HG02885 (cell line): ENCODE data around the gene IST1.
"Not testable (repeated sequence)": the region's sequence is repeated elsewhere in the genome, so short reads cannot be mapped to it uniquely, and the experiment has no call there.

Experiments used
- ATAC-seq: cut with Tn5 transposase; IDR thresholded peaks from one replicate; pipeline ENCODE4 v1.9.1; 2021; ENCODE audit warnings: mild to moderate bottlenecking; ENCODE audit not compliant: unreplicated experiment, poor library complexity

The IST1 gene

DNA sequence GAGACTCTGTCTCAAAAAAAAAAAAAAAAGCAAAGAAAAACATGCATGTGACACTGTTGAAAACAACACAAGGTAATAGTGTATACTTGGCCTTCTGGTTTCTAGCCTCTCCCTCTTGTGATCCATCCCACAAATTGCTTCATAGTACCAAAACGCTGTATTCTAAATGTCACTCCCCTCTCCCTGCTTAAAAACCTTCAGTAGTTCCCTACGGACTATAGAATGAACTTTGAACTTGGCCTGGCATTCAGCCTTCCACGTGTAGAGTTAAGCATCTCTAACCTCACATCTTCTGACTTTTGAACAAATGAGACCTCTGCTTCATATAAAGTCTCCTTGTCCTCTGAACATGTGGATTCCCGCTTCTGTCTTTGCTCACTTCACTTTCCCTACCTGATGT, 16.4 kb upstream of the IST1 start:
- no peak for ATAC-seq

DNA sequence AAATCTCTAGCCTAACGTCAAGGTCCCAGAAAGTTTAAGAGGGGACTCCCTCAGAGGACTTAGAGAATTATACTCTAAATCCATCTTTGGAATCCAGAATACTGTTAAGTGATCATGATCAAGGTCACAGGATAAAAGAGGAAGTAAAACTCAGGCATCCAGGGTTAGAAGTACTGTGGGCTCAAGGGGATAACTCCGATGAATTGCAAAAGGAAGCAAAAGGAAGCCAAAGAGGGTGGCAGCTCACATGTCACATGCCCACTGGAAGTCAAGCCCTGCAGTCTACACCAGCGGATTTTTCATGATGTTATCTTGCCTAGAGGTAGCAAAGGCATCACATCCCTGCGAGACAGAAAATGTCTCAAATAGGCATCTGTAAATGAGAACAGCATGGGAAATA, 15.2 kb upstream of the IST1 start:
- no peak for ATAC-seq

DNA sequence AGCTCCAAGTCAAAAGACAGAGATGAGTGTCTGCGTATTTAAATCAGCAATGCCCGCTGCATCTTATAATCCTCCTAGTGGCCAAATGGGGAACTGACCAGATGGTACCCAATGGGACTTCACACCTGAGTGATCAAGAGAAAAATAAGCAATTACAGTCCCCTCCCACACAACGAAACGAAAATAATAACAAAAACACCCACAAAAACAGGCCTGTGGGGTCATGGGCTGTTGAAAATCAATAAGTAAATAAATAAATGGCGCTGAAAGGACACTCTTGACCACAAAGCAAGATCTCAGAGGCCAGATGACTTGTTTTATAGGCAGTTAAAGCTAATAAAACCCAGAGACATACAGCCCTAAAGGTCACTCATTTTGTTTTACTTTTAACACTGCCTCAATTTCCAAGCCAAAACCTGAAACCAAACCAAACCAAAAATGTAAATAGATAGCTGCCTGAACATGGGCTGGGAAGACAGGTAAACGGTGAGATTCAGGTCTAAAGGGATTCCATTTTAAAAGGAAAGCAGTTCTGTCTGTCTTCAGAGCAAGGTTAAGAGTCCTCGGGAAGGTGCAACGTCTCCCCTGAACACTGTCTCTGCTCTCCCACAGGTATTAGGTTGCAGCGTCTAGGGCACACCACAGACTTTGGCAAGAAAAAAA, 12.7 kb upstream of the IST1 start:
- peak; percentile 45 for ATAC-seq

DNA sequence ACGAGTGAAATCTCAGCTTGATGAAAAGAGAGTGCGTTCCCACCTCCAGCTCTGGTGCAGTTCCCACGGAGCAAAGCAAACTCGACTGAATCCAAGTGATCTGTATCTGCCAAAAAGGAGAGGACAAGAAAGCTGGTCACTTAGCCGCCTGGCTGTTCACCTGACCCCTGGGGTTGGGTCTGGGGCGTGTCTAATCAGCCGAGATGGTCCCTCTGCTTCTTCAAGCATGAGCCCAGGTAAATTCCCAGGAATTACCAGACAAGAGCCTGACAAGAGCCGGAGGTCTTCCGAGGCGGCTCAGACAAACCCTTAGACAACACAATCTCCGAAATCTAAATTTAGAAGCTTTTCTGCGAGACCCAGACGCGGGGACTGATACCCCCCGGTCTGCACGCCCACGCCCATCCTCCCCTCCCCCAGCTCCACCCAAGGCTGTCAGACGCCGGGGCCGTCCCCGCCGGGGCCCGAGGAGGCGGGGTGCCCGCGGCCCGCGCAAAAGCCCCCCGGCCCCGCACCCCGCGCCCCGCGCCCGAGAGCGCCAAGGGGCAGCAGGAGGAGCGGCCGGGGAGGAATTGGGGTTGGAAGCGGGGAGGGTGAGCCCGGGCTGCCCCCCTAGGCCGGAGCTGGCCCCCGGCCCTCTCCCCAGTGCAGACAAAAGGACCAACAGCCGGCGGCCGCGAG, 12.0 kb upstream of the IST1 start:
- peak; percentile 45 for ATAC-seq

DNA sequence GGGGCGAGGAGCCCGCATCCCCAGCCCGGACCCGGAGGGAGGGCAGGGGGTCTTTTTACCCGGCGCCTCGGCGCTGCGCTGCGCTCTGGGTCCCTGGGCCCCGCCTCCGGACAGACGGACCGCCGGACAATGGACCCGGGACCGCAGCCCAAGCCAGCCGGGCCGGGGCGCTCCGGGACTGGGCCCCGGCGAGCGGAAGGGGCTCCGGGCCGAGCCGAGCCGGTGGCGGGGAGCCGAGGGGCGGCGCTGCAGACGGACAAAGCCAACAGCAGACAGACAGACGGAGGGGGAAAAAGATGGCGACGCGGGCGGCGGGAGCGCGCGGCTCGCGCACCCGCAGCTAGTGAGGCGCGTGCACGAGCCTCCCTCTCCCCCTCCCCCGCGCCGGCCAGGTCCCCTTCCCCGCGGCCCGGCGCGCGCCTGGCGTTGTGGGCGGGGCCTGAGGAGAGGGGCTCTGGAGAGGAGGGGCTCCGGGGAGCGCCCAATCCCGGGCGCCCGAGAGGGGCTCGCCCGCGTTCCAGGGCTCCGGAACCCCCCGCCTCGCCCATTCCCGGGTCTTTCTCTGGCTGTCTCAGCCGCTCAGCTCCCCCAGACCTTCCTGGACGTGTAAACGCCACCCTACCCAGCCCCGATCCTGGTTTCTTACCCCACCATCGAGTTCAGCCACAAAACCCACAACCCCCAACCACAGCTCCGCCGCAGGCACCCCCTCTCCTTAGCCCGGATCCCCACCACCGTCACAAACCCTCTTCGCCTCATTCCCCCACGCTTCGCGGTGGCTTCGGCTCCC, 11.3 kb upstream of the IST1 start, which contains the start of gene ZNF821:
ZNF821 (minus strand) TSS at position 334 of the 790 bp plus-strand sequence. CDS start 4,236 bp downstream, outside the sequence.
- ATAC-seq: peak; percentile 70

DNA sequence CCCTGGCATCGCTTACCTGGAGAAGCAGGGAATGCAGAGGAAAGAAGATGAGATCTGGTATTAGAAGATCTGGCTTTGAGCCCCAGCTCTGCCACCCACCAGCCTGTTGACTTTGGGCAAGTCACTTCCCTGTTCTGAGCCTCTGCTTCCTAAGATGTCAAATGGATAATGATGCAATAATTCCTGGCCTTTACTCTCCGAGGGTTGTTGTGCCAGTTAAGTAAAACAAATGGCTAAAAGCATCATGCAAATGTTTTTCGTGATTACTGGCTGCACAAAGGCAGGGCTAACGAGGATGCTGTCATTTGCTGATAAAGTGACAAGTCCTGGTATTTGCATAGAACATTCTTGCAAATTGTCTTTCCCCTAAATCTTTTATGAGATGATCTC, 10.1 kb upstream of the IST1 start:
- no peak for ATAC-seq

DNA sequence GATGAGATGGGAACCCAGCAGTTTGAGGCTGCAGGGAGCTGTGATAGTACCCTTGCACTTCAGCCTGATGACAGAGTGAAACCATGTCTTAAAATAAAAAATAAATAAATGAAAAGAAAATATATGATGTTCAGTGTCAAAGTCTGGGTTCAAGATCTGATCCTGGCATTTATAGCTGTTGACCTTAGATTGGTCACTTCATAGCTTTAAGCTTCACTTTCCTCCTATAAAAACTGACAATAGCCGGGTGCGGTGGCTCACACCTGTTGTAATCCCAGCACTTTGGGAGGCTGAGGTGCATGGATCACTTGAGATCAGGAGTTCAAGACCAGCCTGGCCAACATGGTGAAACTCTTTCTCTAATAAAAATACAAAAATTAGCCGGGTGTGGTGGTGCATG, 6.2 kb upstream of the IST1 start:
- ATAC-seq: no peak

DNA sequence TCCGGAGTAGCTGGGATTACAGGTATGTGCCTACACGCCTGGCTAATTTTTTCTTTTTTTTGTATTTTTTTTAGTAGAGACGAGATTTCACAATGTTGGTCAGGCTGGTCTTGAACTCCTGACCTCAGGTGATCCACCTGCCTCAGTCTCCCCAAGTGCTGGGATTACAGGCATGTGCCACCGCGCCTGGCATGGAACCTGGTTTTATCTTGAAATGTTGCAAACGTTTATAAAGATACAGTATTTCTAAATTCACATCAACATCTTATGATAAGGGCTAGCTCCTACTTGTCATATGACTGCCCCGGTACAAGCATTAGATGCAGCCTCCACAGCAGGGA, 1.5 kb upstream of the IST1 start:
- no peak for ATAC-seq

DNA sequence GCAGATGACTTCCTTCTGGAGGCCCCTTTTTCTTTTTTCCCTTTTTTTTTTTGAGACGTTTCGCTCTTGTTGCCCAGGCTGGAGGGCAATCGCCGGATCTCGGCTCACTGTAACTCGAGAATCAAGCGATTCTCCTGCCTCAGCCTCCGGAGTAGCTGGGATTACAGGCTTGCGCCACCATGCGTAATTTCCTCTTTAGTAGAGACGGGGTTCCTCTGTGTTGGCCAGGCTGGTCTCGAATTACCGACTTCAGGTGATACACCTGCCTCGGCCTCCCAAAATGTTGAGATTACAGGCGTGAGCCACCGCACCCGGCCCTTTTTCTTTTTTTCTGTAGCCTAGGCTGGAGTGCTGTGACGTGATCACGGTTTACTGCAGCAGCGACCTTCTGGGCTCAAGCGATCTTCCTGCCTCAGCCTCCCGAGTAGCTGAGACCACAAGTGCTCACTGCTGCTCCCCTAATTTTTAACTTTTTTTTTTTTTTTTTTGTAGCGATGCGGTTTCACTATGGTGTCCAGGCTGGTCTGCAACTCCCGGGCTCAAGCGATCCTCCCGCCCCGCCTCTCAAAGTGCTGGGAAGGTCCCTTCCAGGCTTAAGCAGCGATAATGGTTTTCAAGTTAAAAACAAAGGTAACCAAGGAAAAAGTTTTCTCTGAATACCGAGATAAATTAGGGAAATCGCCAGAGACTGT, 956 bp upstream of the IST1 start:
- peak; percentile 25 for ATAC-seq

DNA sequence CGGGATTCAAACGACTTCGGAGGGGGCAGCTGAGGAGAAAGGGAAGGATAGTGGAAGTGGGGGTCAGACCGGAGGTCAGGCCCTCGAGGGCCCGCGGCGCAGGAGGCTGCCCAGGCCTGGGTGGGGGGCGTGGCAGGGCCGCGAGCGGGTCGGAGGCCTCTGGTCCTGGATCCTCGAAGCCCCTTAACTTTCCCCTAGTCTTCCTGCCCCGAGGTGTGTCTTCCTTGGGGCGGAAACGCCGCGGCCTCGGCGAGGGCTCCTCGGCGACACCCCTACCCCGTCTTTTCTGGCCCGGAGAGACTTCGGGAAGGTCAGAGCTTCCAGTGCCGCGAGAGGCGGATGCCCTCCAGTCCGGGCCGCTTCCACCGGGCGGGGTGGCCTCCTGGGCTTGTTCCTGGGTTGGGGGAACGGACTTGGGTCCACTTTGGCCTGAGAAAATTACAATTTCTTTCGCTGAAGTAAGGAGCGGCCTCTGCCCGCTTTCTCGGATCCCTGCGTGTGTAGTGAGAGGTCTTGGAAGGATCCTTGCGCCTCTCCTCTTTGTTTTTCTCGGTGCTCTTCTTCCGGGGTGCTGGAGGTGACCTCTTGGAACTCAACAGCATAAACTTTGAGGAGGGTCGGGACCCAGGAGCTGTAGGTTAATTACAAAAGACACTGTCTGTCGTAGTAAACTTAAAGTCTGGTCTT, 491 bp downstream of the IST1 start:
- peak; percentile 34 for ATAC-seq

DNA sequence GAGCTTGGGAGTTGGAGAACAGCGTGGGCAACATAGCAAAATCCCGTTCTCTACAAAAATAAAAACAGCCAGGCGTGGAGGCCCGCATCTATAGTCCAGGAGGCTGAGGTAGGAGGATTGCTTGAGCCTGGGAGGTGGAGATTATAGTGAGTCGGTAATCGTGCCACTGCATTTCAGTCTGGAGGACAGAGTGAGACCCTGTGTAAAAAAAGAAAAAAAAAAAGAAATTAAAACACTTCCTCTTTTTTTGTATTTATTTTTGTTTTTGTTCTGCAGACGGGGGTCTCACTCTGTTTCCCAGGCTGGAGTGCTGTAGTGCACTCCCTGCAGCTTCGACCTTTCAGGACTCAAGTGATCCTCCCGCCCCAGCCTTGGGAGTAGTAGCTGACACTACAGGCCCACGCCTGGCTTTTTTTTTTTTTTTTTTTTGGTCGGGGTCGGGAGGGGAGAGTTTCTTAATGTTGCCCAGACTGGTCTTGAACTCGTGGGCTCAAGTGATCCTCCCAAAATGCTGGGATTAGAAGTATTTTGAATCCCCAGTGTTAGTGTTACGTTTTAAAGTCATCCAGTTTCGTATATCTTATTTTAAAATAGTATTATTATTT, 1.5 kb downstream of the IST1 start:
- no peak for ATAC-seq

DNA sequence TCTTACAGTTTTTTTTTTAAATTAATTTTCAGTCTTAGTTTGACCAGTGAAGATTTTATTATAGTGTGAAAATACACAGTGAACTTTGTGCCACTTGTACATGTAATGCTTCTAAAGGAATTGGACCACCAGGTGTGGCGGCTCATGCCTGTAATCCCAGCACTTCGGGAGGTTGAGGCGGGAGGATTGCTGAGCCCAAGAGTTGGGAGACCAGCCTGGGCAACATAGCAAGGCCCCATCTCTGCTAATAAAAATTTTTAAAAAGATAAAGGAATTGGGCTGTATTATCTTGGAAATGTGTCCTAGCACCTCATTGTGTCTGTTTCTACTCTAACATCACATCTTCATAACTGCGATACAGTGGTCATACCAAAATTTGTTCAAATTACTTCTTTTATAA, 3.8 kb downstream of the IST1 start:
- ATAC-seq: no peak

DNA sequence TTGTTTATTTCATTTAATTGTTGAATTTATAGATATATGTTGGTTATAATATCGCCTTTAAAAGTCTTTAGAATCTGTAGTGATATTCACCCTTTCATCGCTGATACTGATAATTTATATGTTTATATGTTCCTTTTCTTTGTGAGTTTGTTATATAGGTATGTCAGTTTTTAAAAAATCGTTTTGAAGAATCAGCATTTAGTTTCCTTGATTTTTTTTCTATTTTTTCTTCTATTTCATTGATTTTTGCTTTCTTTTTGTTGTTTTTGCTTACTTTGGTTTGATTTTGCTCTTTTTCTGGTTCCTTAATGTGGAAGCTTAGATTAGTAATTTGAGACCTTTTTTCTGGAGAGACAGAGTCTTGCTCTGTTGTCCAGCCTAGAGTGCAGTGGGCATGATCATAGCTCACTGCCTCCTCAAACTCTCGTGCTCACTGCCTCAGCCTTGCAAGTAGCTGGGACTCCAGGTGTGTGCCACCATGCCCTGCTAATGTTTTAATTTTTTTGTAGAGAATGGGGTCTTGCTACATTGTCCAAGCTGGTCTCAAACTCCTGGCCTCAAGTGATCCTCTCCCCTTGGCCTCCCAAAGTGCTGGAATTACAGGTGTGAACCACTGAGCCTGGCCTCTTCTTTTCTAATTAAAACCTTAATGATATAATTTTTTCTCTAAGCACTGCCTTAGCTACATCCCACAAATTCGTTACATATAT, 7.5 kb downstream of the IST1 start:
- no peak for ATAC-seq

DNA sequence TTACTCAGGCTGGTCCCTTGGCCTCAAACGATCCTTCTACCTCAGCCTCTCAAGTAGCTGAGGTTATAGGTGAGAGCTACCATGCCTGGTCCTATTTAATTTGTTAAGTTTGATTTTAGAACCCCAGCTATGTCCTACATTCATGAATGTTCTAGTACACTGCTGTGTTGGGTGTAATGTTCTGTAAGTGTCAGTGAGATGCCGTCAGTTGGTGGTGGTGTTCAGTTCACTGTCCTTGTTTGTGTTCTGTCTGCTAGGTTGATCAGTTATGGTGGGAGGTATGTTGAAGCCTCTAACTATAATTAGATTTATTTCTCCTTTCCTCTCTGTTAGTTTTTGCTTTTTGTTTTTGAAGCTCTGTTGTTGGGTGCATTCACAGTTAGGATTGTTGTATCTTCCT, 8.3 kb downstream of the IST1 start:
- no peak for ATAC-seq

DNA sequence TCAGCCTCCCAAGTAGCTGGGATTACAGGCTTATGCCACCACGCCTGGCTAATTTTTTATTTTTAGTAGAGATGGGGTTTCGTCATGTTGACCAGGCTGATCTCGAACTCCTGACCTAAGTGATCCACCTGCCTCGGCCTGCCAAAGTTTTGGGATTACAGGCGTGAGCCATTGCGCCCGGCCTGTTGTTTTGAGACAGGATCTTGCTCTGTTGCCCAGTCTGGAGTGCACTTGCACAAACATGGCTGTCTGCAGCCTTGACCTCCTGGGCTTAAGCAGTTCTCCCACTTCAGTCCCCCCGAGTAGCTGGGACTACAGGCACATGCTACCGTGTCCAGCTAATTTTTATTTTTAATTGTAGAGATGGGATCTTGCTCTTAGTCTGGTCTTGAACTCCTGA, 8.9 kb downstream of the IST1 start:
- ATAC-seq: no peak

DNA sequence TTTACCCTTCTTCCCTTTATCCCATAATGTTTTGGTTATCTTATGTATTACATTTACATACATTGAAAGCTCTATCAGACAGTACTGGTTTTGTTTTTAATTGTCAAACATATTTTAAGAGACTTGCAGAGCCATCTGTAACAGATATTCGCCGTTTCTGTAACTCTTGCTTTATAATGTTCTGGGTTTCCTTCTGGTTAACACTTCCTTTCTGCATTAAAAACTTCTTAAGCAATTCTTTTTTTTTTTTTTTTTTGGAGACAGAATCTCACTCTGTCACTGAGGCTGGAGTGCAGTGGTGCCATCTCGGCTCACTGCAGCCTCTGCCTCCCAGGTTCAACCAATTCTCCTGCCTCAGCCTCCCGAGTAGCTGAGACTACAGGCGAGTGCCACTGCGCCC, 10.4 kb downstream of the IST1 start:
- not testable (repeated sequence) for ATAC-seq

DNA sequence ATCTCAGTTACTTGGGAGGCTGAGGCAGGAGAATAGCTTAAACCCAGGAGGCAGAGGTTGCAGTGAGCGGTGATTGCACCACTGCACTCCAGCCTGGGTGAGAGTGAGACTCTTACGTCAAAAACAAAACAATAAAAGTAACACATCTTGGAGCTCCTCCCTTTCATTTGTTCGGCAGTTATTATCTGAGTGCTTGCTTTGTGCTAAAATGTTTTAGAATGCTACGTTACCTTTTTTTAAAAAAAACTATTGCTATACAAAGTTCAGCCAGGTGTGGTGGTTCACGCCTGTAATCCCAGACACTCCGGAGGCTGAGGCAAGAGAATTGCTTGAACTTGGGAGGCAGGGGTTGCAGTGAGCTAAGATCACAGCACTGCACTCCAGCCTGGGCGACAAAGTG, 15.8 kb downstream of the IST1 start:
- ATAC-seq: no peak

DNA sequence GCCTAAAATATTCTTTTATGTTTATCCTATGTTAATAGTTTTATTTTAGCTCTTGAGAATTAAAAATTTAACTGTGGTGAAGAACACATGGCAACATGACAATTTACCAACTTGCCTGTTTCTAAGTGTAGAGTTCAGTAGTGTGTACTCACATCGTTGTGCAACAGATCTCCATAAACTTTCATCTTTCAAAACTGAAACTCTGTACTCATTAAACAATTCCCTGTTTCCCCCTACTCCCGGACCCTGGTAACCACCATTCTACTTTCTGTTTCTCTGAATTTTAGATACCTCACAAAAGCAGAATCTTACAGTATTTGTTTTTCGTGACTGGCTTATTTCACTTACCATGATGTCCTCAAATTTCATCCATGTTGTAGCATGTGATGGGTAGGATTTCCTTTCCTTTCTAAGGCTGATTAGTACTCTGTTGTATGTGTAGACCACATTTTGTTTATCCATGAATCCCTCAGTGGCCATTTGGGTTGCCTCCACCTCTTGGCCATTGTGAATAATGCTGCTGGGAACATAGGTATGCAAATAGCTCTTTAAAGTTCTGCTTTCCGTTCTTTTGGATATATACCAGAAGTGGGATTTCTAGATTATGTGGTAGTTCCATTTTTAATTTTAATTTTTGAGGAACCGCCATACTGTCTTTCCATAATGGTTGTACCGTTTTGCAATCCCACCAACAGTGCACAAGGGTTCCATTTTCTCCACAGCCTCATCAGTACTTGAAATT, 17.4 kb downstream of the IST1 start:
- ATAC-seq: no peak

DNA sequence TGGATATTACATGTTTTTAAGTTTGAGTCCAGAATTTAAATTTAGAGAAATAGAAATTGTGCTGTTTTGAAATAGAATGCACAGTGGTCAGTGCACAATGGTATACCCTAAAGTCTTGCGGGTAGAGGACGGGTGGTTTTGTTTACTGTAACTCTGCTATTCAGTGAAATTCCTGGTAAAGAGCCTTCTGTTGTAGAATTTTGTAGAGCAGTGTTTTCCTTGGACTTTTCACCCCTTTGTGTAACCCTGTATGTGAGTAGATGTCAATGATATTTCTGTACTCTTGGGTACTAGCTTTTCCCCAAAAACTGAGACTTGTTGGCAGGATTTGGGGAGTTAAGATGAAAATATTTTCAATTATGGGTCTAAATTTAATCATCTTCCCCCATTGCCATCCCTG, 19.5 kb downstream of the IST1 start:
- no peak for ATAC-seq
